AML-193 (cell line): ENCODE results near the gene TRPT1.
"Not testable (repeated sequence)": the region's sequence is repeated elsewhere in the genome, so short reads cannot be mapped to it uniquely, and the experiment has no call there.

ENCODE experiments used
- DNase-seq, 2 experiments: peaks; one replicate each; lab custom pipeline; 2025; lab: John Stamatoyannopoulos, UW

TRPT1 gene

GRCh38 chr11:64258356-64258755 lies 32.4 kb upstream of the TRPT1 start:
- no peak for DNase-seq

- DNase-seq: no peak
These were observed 30.3 kb upstream of the TRPT1 start for GRCh38 chr11:64256300-64256699.

GRCh38 chr11:64255135-64256128 lies 29.4 kb upstream of the TRPT1 start:
- DNase-seq: no peak

GRCh38 chr11:64254326-64254725 lies 28.3 kb upstream of the TRPT1 start:
- DNase-seq: no peak

GRCh38 chr11:64253481-64253880 lies 27.5 kb upstream of the TRPT1 start:
- DNase-seq: no peak

- no peak for DNase-seq
These were observed 27.1 kb upstream of the TRPT1 start for GRCh38 chr11:64253043-64253442.

- no peak for DNase-seq
These were observed 26.3 kb upstream of the TRPT1 start for GRCh38 chr11:64252003-64252872.

- DNase-seq: no peak
These were observed 25.7 kb upstream of the TRPT1 start for GRCh38 chr11:64251753-64252002.

- peak; percentile 25 to 46 for DNase-seq
These were observed 25.2 kb upstream of the TRPT1 start, which contains the start of gene PLCB3 for GRCh38 chr11:64251016-64251752. Gene PLCB3, plus strand, starts transcription at chr11:64251530. Its CDS starts 120 bp downstream, at chr11:64251650.

- DNase-seq: no peak
These were observed 24.5 kb upstream of the TRPT1 start for GRCh38 chr11:64250415-64251015.

GRCh38 chr11:64249563-64250414 lies 23.8 kb upstream of the TRPT1 start:
- DNase-seq: no peak

GRCh38 chr11:64249038-64249437 lies 23.1 kb upstream of the TRPT1 start:
- DNase-seq: no peak

- DNase-seq: no peak
These were observed 22.6 kb upstream of the TRPT1 start for GRCh38 chr11:64248578-64248977.

- DNase-seq: no peak
These were observed 21.9 kb upstream of the TRPT1 start for GRCh38 chr11:64247729-64248531.

- DNase-seq: peak; percentile 64 to 66
These were observed 21.1 kb upstream of the TRPT1 start, which contains the start of gene PPP1R14B for GRCh38 chr11:64246871-64247728. Gene PPP1R14B, minus strand, starts transcription at chr11:64246943. Its CDS starts 270 bp downstream, at chr11:64246673.

- DNase-seq: not testable (repeated sequence)
These were observed 20.6 kb upstream of the TRPT1 start for GRCh38 chr11:64246621-64246870.

GRCh38 chr11:64245797-64246620 lies 20.0 kb upstream of the TRPT1 start:
- peak in 1 of 2 experiments; percentile 30 for DNase-seq

GRCh38 chr11:64245401-64245796 lies 19.4 kb upstream of the TRPT1 start:
- DNase-seq: peak; percentile 13 to 15
